ENCODE results near the gene CDKL2. TPM values are rescaled to one million over a fixed set of nuclear protein-coding genes. Genes with fewer than 3 reads are reported as not detected.
A peak's percentile ranks its signal among the peaks of the same experiment; 100 is the strongest.

Gene CDKL2
- total and polyA plus RNA-seq, 9 of the 15 experiments (the other 6 are each of a cell fraction or from before 2014, with no cell fraction given) = 0.01 to 0.16 TPM; not detected in 7

DNA sequence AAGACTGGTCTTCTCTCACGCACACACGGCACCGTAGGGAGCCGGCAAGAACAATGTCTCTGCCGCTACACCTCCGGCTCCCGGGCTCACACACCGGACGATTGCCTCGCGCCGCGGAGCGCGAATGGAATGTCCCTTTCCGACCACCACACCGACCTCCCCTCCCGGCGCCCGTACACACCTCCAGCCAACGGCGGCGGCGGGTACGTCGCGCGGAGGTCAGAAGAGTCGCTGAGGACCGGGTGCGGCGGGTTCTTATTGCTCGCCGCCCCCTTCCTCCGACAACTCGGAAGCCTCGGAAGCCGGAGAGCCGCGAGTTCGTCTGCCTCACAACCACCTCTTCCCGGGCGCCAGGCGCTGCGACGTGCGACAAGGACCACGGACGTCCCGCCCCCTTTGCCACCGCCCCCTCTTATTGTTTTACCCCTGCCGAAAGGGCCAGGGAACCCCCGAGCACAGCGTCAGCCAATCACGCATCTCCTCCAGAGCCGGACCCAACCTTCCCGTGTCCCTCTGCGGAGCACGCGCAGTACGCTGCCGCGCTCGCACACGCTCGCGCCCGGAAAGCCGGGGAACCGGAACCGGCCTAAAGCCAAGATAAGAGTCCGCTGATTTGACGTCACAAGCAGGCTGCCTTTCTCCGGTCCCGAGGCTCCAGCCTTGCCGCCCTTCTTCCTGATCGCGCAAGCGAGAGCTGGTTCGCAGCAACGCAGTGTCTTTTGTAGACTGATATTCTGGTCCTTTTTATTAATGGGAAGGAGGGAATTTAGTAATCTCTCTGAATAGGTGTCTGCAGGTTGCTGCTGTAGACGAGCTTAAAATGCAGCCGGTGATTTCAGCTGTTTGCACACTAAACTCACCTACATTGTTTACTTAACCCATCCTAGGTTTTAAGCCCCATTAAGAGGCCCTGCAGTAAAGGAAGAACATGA, 43.0 kb upstream of the CDKL2 start, which contains the start of gene G3BP2 (continued):
- TF ChIP-seq, protein P1, sequence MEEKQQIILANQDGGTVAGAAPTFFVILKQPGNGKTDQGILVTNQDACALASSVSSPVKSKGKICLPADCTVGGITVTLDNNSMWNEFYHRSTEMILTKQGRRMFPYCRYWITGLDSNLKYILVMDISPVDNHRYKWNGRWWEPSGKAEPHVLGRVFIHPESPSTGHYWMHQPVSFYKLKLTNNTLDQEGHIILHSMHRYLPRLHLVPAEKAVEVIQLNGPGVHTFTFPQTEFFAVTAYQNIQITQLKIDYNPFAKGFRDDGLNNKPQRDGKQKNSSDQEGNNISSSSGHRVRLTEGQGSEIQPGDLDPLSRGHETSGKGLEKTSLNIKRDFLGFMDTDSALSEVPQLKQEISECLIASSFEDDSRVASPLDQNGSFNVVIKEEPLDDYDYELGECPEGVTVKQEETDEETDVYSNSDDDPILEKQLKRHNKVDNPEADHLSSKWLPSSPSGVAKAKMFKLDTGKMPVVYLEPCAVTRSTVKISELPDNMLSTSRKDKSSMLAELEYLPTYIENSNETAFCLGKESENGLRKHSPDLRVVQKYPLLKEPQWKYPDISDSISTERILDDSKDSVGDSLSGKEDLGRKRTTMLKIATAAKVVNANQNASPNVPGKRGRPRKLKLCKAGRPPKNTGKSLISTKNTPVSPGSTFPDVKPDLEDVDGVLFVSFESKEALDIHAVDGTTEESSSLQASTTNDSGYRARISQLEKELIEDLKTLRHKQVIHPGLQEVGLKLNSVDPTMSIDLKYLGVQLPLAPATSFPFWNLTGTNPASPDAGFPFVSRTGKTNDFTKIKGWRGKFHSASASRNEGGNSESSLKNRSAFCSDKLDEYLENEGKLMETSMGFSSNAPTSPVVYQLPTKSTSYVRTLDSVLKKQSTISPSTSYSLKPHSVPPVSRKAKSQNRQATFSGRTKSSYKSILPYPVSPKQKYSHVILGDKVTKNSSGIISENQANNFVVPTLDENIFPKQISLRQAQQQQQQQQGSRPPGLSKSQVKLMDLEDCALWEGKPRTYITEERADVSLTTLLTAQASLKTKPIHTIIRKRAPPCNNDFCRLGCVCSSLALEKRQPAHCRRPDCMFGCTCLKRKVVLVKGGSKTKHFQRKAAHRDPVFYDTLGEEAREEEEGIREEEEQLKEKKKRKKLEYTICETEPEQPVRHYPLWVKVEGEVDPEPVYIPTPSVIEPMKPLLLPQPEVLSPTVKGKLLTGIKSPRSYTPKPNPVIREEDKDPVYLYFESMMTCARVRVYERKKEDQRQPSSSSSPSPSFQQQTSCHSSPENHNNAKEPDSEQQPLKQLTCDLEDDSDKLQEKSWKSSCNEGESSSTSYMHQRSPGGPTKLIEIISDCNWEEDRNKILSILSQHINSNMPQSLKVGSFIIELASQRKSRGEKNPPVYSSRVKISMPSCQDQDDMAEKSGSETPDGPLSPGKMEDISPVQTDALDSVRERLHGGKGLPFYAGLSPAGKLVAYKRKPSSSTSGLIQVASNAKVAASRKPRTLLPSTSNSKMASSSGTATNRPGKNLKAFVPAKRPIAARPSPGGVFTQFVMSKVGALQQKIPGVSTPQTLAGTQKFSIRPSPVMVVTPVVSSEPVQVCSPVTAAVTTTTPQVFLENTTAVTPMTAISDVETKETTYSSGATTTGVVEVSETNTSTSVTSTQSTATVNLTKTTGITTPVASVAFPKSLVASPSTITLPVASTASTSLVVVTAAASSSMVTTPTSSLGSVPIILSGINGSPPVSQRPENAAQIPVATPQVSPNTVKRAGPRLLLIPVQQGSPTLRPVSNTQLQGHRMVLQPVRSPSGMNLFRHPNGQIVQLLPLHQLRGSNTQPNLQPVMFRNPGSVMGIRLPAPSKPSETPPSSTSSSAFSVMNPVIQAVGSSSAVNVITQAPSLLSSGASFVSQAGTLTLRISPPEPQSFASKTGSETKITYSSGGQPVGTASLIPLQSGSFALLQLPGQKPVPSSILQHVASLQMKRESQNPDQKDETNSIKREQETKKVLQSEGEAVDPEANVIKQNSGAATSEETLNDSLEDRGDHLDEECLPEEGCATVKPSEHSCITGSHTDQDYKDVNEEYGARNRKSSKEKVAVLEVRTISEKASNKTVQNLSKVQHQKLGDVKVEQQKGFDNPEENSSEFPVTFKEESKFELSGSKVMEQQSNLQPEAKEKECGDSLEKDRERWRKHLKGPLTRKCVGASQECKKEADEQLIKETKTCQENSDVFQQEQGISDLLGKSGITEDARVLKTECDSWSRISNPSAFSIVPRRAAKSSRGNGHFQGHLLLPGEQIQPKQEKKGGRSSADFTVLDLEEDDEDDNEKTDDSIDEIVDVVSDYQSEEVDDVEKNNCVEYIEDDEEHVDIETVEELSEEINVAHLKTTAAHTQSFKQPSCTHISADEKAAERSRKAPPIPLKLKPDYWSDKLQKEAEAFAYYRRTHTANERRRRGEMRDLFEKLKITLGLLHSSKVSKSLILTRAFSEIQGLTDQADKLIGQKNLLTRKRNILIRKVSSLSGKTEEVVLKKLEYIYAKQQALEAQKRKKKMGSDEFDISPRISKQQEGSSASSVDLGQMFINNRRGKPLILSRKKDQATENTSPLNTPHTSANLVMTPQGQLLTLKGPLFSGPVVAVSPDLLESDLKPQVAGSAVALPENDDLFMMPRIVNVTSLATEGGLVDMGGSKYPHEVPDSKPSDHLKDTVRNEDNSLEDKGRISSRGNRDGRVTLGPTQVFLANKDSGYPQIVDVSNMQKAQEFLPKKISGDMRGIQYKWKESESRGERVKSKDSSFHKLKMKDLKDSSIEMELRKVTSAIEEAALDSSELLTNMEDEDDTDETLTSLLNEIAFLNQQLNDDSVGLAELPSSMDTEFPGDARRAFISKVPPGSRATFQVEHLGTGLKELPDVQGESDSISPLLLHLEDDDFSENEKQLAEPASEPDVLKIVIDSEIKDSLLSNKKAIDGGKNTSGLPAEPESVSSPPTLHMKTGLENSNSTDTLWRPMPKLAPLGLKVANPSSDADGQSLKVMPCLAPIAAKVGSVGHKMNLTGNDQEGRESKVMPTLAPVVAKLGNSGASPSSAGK (IDR thresholded peaks at IDR 0.05) = peak; percentile 77
- TF ChIP-seq MEIS2 (IDR thresholded peaks at IDR 0.05; ENCODE audit: partially characterized antibody) (peak; percentile 77), ZSCAN32 (CRISPR knock-in tag; IDR thresholded peaks at IDR 0.05) (no peak), KLF13 (tag; IDR thresholded peaks at IDR 0.05; ENCODE audit: borderline replicate concordance, low read depth) (peak; percentile 96), GATAD2B (IDR thresholded peaks at IDR 0.05; ENCODE audit: borderline replicate concordance) (no peak), PTTG1 (tag; IDR thresholded peaks at IDR 0.05; ENCODE audit: low read depth) (no peak), NBN (IDR thresholded peaks at IDR 0.05; ENCODE audit: low read depth) (peak; percentile 42; the same call in 1 of the 2 replicates), NR2C2 (CRISPR knock-in tag; IDR thresholded peaks at IDR 0.05) (peak; percentile 64; the same call in 1 of the 2 replicates), NR2C2 (tag; IDR thresholded peaks at IDR 0.05) (peak; percentile 61), LCOR (CRISPR knock-in tag; IDR thresholded peaks at IDR 0.05) (peak; percentile 88; the same call in 1 of the 2 replicates), SRSF1 (IDR thresholded peaks at IDR 0.05; ENCODE audit: low read depth, low read length) (no peak), SIN3A (IDR thresholded peaks at IDR 0.05; ENCODE audit: borderline replicate concordance in 2 of 2, control insufficient read depth in 1 of 2, low read depth in 2 of 2, low read length in 2 of 2) (peak in 1 of 2 experiments; percentile 60; a peak in 1 of 4 replicates)
- TF ChIP-seq, protein P2, sequence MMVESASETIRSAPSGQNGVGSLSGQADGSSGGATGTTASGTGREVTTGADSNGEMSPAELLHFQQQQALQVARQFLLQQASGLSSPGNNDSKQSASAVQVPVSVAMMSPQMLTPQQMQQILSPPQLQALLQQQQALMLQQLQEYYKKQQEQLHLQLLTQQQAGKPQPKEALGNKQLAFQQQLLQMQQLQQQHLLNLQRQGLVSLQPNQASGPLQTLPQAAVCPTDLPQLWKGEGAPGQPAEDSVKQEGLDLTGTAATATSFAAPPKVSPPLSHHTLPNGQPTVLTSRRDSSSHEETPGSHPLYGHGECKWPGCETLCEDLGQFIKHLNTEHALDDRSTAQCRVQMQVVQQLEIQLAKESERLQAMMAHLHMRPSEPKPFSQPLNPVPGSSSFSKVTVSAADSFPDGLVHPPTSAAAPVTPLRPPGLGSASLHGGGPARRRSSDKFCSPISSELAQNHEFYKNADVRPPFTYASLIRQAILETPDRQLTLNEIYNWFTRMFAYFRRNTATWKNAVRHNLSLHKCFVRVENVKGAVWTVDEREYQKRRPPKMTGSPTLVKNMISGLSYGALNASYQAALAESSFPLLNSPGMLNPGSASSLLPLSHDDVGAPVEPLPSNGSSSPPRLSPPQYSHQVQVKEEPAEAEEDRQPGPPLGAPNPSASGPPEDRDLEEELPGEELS (CRISPR knock-in tag; IDR thresholded peaks at IDR 0.05; ENCODE audit: borderline replicate concordance) = no peak

Data from K562 (cell line).